Astrocyte (in vitro differentiated cells and primary cell): ENCODE data around the gene ZMYND8. TPM values are rescaled to one million over a fixed set of nuclear protein-coding genes. Genes with fewer than 3 reads are reported as not detected.

ENCODE experiments used
- DNase-seq: peaks from one replicate; pipeline ENCODE4 v3.0.0-alpha.2; 2010; ENCODE audit warnings: low read depth
- FAIRE-seq: peaks from 2 replicates; lab custom pipeline; 2011; peaks lifted over from hg19 to GRCh38; lab: Jason Lieb, UNC
- H2AFZ ChIP-seq: 2 replicates; pipeline ENCODE4 v1.6.0; 2012; ENCODE audit warnings: low read depth, low read length, inconsistent platforms
- H3K27ac ChIP-seq: 2 replicates; pipeline ENCODE4 v1.5.1; 2011; ENCODE audit warnings: low read depth, low read length, inconsistent platforms
- H3K27me3 ChIP-seq: 2 replicates; pipeline ENCODE4 v1.6.0; 2011; ENCODE audit warnings: low read length, inconsistent platforms; ENCODE audit not compliant: insufficient read depth
- H3K36me3 ChIP-seq: 2 replicates; pipeline ENCODE4 v1.5.1; 2011; ENCODE audit warnings: low read length, inconsistent platforms; ENCODE audit not compliant: insufficient read depth
- H3K4me1 ChIP-seq: 2 replicates; pipeline ENCODE4 v1.5.1; 2011; ENCODE audit warnings: low read length, inconsistent platforms; ENCODE audit not compliant: insufficient read depth
- H3K4me2 ChIP-seq: 2 replicates; pipeline ENCODE4 v1.6.0; 2012; ENCODE audit warnings: low read length, inconsistent platforms
- H3K4me3 ChIP-seq: 2 replicates; pipeline ENCODE4 v1.5.1; 2011; ENCODE audit warnings: low read depth, mild to moderate bottlenecking, low read length, inconsistent platforms; ENCODE audit not compliant: insufficient read depth
- H3K79me2 ChIP-seq: 2 replicates; pipeline ENCODE4 v1.6.0; 2012; ENCODE audit warnings: mild to moderate bottlenecking, low read length, inconsistent platforms; ENCODE audit not compliant: insufficient read depth
- H3K9ac ChIP-seq: 2 replicates; pipeline ENCODE4 v1.6.0; 2012; ENCODE audit warnings: mild to moderate bottlenecking, low read length, inconsistent platforms
- H3K9me3 ChIP-seq: 2 replicates; pipeline ENCODE4 v1.5.1; 2012; ENCODE audit warnings: low read depth, mild to moderate bottlenecking, low read length, inconsistent platforms; ENCODE audit not compliant: insufficient read depth
- H4K20me1 ChIP-seq: 2 replicates; pipeline ENCODE4 v1.6.0; 2012; ENCODE audit warnings: low read length, inconsistent platforms; ENCODE audit not compliant: insufficient read depth
- H3K27ac Mint-ChIP-seq: one replicate; pipeline ENCODE4 v1.8.0; 2021; ENCODE audit warnings: mild to moderate bottlenecking, mixed read lengths; ENCODE audit not compliant: unreplicated experiment
- H3K27me3 Mint-ChIP-seq: one replicate; pipeline ENCODE4 v1.8.0; 2021; ENCODE audit warnings: low read depth, mixed read lengths; ENCODE audit not compliant: unreplicated experiment
- H3K36me3 Mint-ChIP-seq: one replicate; pipeline ENCODE4 v1.8.0; 2021; ENCODE audit warnings: low read depth, mixed read lengths; ENCODE audit not compliant: unreplicated experiment
- H3K4me1 Mint-ChIP-seq: one replicate; pipeline ENCODE4 v1.8.0; 2021; ENCODE audit warnings: low read depth, mixed read lengths; ENCODE audit not compliant: unreplicated experiment
- H3K4me3 Mint-ChIP-seq: one replicate; pipeline ENCODE4 v1.8.0; 2021; ENCODE audit warnings: mild to moderate bottlenecking, moderate library complexity, mixed read lengths; ENCODE audit not compliant: unreplicated experiment
- H3K9me3 Mint-ChIP-seq: one replicate; pipeline ENCODE4 v1.8.0; 2021; ENCODE audit warnings: mild to moderate bottlenecking, mixed read lengths; ENCODE audit not compliant: unreplicated experiment
- CTCF ChIP-seq: IDR thresholded peaks from 2 replicates; pipeline ENCODE4 v1.5.1; 2011; ENCODE audit warnings: low read depth, mild to moderate bottlenecking, inconsistent platforms, low read length, moderate library complexity; ENCODE audit not compliant: insufficient read depth
- EZH2 ChIP-seq: IDR thresholded peaks from 2 replicates; pipeline ENCODE4 v1.6.1; 2012; ENCODE audit warnings: mild to moderate bottlenecking, low read length, inconsistent platforms; ENCODE audit not compliant: insufficient read depth
- total RNA-seq: library from RNA; stranded (reverse); gene quantifications from 2 replicates; pipeline ENCODE4 v1.2.1, GENCODE V29; 2021

Gene ZMYND8
- total RNA-seq, 1 donor from 2014 or later = 45.8 TPM

- Histone ChIP-seq H3K36me3 (no peaks in the 10 kb centered on the region), H3K27ac (no peak overlapping the region), H3K4me3 (no peak overlapping the region), H3K9ac (no peak overlapping the region), H3K4me2 (no peak overlapping the region), H4K20me1 (no peaks in the 10 kb centered on the region), H3K27me3 (no peaks in the 10 kb centered on the region), H3K4me1 (peaks cover 6% of the 10 kb centered on the region), H3K79me2 (no peaks in the 10 kb centered on the region), H2AFZ (no peak overlapping the region), H3K9me3 (no peaks in the 10 kb centered on the region)
- Mint-ChIP-seq H3K4me3 (no peak overlapping the region), H3K36me3 (peaks cover 3% of the 10 kb centered on the region), H3K4me1 (peaks cover 12% of the 10 kb centered on the region), H3K27me3 (no peaks in the 10 kb centered on the region), H3K9me3 (peaks cover 1% of the 10 kb centered on the region), H3K27ac (no peak overlapping the region)
- no peak for FAIRE-seq
- no peak for DNase-seq
- TF ChIP-seq CTCF (no peak), EZH2 (no peak)
Observed at GRCh38 chr20:47202733-47203667, 153.5 kb downstream of the ZMYND8 start.

GRCh38 chr20:47201074-47201730 lies 155.3 kb downstream of the ZMYND8 start:
- no peaks in the 10 kb centered on the region for H3K79me2 ChIP-seq
- H2AFZ ChIP-seq = no peak overlapping the region
- no peaks in the 10 kb centered on the region for H3K27me3 ChIP-seq
- TF ChIP-seq EZH2 = no peak
- Mint-ChIP-seq H3K9me3 (peaks cover 1% of the 10 kb centered on the region), H3K27me3 (no peaks in the 10 kb centered on the region), H3K36me3 (peaks cover 3% of the 10 kb centered on the region), H3K4me1 (peaks cover 12% of the 10 kb centered on the region), H3K27ac (no peak overlapping the region), H3K4me3 (no peak overlapping the region)
- H3K9ac ChIP-seq = no peak overlapping the region
- FAIRE-seq (no peak), DNase-seq (no peak)
- H3K27ac ChIP-seq = no peak overlapping the region
- H3K4me2 ChIP-seq = no peak overlapping the region
- no peak overlapping the region for H3K4me3 ChIP-seq
- no peaks in the 10 kb centered on the region for H3K36me3 ChIP-seq
- H4K20me1 ChIP-seq = no peaks in the 10 kb centered on the region
- no peaks in the 10 kb centered on the region for H3K9me3 ChIP-seq
- peaks cover 6% of the 10 kb centered on the region for H3K4me1 ChIP-seq

GRCh38 chr20:47198996-47199552 lies 157.4 kb downstream of the ZMYND8 start:
- FAIRE-seq (no peak), DNase-seq (no peak)
- no peak overlapping the region for H3K4me2 ChIP-seq
- no peak overlapping the region for H3K9ac ChIP-seq
- H3K36me3 ChIP-seq = no peaks in the 10 kb centered on the region
- no peaks in the 10 kb centered on the region for H3K9me3 ChIP-seq
- H4K20me1 ChIP-seq = no peaks in the 10 kb centered on the region
- Mint-ChIP-seq H3K36me3 (peaks cover 1% of the 10 kb centered on the region), H3K27ac (no peak overlapping the region), H3K4me1 (no peaks in the 10 kb centered on the region), H3K9me3 (peaks cover 1% of the 10 kb centered on the region), H3K4me3 (no peak overlapping the region), H3K27me3 (no peaks in the 10 kb centered on the region)
- no peaks in the 10 kb centered on the region for H3K27me3 ChIP-seq
- no peak overlapping the region for H2AFZ ChIP-seq
- H3K27ac ChIP-seq = no peak overlapping the region
- no peak overlapping the region for H3K4me3 ChIP-seq
- no peaks in the 10 kb centered on the region for H3K4me1 ChIP-seq
- H3K79me2 ChIP-seq = no peaks in the 10 kb centered on the region
- TF ChIP-seq EZH2 (no peak), CTCF (no peak)
